K562 (cell line): ENCODE results near the gene PGBD1.
A peak's percentile ranks its signal among the peaks of the same experiment; 100 is the strongest.

Experiments used
- ARNT ChIP-seq, 2 experiments: fragments of 450-650 bp; IDR thresholded peaks; 2 replicates each; pipeline ENCODE4 v1.6.1; 2016; ENCODE audit warnings: mild to moderate bottlenecking in 1 of 2
- FOXA1 ChIP-seq: fragments of 450-650 bp; IDR thresholded peaks from 2 replicates; pipeline ENCODE4 v1.6.1; 2016; ENCODE audit warnings: mild to moderate bottlenecking, borderline replicate concordance
- FOXA3 ChIP-seq, 2 experiments: fragments of 450-650 bp in 1 of 2; sonication (generic) in 1 of 2; formaldehyde crosslinking; IDR thresholded peaks in 1 of 2; conservative IDR thresholded peaks in 1 of 2; 2 replicates each; pipeline versions ENCODE4 v1.4.0 to v1.8.0; 2020 to 2022; ENCODE audit warnings: mild to moderate bottlenecking in 2 of 2, missing genetic modification reagents in 1 of 2
- KLF16 ChIP-seq: IDR thresholded peaks from 2 replicates; pipeline ENCODE4 v1.6.1; 2016; ENCODE audit warnings: antibody characterized with exemption
- MEF2A ChIP-seq: IDR thresholded peaks from 2 replicates; pipeline ENCODE4 v1.6.1; 2011; ENCODE audit warnings: low read depth, mild to moderate bottlenecking, low read length, moderate library complexity; ENCODE audit not compliant: control insufficient read depth
- PHF8 ChIP-seq: fragments of 200-600 bp; sonication (generic); IDR thresholded peaks from 2 replicates; pipeline ENCODE4 v1.6.1; 2012; ENCODE audit warnings: mixed run types, mild to moderate bottlenecking, inconsistent platforms, low read length, moderate library complexity, borderline replicate concordance
- POLR2A ChIP-seq: fragments of 450-650 bp; conservative IDR thresholded peaks from 2 replicates; pipeline ENCODE4 v1.6.1; 2016
- POLR3A ChIP-seq: IDR thresholded peaks from 2 replicates; pipeline ENCODE4 v1.6.1; 2011; ENCODE audit warnings: borderline replicate concordance, mild to moderate bottlenecking, moderate library complexity; ENCODE audit not compliant: insufficient read length, insufficient read depth; ENCODE audit errors: extremely low read depth
- RB1 ChIP-seq: fragments of 450-650 bp; IDR thresholded peaks from 2 replicates; pipeline ENCODE4 v1.6.1; 2017; ENCODE audit warnings: low read depth, mild to moderate bottlenecking
- ZBTB33 ChIP-seq: sonication (generic); formaldehyde crosslinking; IDR thresholded peaks from 2 replicates; pipeline ENCODE4 v1.8.1; 2023; ENCODE audit warnings: mild to moderate bottlenecking, missing genetic modification reagents
- ZC3H11A ChIP-seq: IDR thresholded peaks from 2 replicates; pipeline ENCODE4 v1.6.1; 2012; ENCODE audit warnings: low read depth, low read length, improper control_type of control experiment
- ZNF311 ChIP-seq: fragments of 250-450 bp; sonication (Bioruptor Pico); IDR thresholded peaks from 2 replicates; pipeline ENCODE4 v1.4.0; 2020; ENCODE audit warnings: mild to moderate bottlenecking, moderate library complexity
- TF ChIP-seq, protein P1 (sequence below), 3 experiments: IDR thresholded peaks in 2 of 3; conservative IDR thresholded peaks in 1 of 3; 2 replicates each; pipeline ENCODE4 v1.5.1; 2011 to 2012; ENCODE audit warnings: low read length in 3 of 3, mild to moderate bottlenecking in 3 of 3, control low read depth in 2 of 3, improper control_type of control experiment in 1 of 3, inconsistent platforms in 1 of 3, low read depth in 1 of 3, mixed read lengths in 1 of 3, moderate library complexity in 1 of 3; ENCODE audit not compliant: insufficient read depth in 2 of 3

GRCh38 chr6:28266563-28266961 lies 14.8 kb upstream of the PGBD1 start:
- TF ChIP-seq FOXA1, result no peak
- TF ChIP-seq POLR2A, result no peak
- TF ChIP-seq ZNF311 (CRISPR knock-in tag), result no peak
- no peak for TF ChIP-seq ZBTB33
- TF ChIP-seq ZC3H11A, result no peak
- TF ChIP-seq MEF2A, result no peak
- TF ChIP-seq KLF16, result no peak
- no peak for TF ChIP-seq POLR3A
- TF ChIP-seq PHF8, result no peak
- 0 out of 4 replicates have a peak, but pooled peaks of 1 of the 2 experiments have one; percentile 42 for TF ChIP-seq ARNT (IDR thresholded peaks at IDR 0.05)
- TF ChIP-seq, protein P1, sequence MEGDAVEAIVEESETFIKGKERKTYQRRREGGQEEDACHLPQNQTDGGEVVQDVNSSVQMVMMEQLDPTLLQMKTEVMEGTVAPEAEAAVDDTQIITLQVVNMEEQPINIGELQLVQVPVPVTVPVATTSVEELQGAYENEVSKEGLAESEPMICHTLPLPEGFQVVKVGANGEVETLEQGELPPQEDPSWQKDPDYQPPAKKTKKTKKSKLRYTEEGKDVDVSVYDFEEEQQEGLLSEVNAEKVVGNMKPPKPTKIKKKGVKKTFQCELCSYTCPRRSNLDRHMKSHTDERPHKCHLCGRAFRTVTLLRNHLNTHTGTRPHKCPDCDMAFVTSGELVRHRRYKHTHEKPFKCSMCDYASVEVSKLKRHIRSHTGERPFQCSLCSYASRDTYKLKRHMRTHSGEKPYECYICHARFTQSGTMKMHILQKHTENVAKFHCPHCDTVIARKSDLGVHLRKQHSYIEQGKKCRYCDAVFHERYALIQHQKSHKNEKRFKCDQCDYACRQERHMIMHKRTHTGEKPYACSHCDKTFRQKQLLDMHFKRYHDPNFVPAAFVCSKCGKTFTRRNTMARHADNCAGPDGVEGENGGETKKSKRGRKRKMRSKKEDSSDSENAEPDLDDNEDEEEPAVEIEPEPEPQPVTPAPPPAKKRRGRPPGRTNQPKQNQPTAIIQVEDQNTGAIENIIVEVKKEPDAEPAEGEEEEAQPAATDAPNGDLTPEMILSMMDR (IDR thresholded peaks at IDR 0.05 in 2 of 3, conservative IDR thresholded peaks at IDR 0.05 in 1 of 3; ENCODE audit: insufficient read depth in 2 of 3, low read depth in 1 of 3, low read length in 3 of 3), result no peak
- no peak for TF ChIP-seq RB1
- no peak for TF ChIP-seq FOXA3 (CRISPR knock-in tag; conservative IDR thresholded peaks at IDR 0.05 in 1 of 2, IDR thresholded peaks at IDR 0.05 in 1 of 2)
